Fibroblast of lung (primary cell): Measurements from ENCODE around the gene LY6G6F.

ENCODE experiments used
- CTCF ChIP-seq, 2 donors: IDR thresholded peaks in 1 of 2; conservative IDR thresholded peaks in 1 of 2; 1 replicate in 1 of 2; 2 replicates in 1 of 2; pipeline ENCODE4 v1.5.1; 2011 to 2012; ENCODE audit warnings: low read length in 2 of 2, control low read depth in 1 of 2, inconsistent platforms in 1 of 2, low read depth in 1 of 2, mild to moderate bottlenecking in 1 of 2
- EZH2 ChIP-seq: IDR thresholded peaks from 2 replicates; pipeline ENCODE4 v1.5.1; 2012; ENCODE audit warnings: low read length, control low read depth, mild to moderate bottlenecking; ENCODE audit errors: missing control alignments

- TF ChIP-seq CTCF (conservative IDR thresholded peaks at IDR 0.05 in 1 of 2, IDR thresholded peaks at IDR 0.05 in 1 of 2; ENCODE audit: low read depth in 1 of 2, low read length in 2 of 2) (no peak), EZH2 (no peak)
Measured at GRCh38 chr6:31687321-31687720, 19.3 kb upstream of the LY6G6F start.
